ENCODE data around the gene UHRF1.

DNA sequence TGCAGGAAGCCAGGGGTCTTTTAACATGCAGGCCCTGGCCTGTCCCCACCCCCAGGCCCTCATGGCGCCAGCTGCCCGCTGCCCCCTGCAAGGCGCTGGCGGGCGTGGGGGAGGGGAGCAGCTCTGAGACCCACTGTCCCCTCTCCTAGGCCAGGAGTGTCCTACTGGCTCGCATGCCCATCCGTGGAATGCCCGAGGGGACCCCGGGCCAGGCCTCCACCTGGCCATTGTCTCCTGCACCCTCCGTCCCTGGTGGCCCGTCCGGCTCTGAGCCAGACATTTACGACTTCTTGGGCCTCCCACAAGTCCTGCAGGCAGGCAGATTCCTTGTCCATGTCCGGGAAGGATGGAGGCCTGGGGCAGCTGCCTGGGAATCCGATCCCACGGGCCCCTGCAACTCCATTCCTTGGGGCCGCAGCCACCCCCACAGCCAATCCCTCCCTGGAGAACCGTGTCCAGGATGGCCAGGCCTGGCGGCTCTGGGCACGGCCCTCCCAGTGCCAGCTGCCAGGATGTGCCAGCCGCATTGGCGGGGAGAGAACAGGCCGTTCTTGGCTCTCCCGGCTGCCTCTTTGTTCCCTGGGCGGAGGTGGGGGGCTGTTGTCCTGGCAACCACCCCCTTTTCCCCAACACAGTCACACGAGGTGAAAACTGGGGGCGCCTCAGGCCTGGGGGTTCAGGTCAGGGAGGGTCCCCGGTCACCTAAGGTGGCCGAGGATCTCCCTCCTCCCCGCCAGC is 31.4 kb upstream of the UHRF1 start:
- TF ChIP-seq POLR2A (IDR thresholded peaks at IDR 0.05), result no peak
- TF ChIP-seq, protein P1, sequence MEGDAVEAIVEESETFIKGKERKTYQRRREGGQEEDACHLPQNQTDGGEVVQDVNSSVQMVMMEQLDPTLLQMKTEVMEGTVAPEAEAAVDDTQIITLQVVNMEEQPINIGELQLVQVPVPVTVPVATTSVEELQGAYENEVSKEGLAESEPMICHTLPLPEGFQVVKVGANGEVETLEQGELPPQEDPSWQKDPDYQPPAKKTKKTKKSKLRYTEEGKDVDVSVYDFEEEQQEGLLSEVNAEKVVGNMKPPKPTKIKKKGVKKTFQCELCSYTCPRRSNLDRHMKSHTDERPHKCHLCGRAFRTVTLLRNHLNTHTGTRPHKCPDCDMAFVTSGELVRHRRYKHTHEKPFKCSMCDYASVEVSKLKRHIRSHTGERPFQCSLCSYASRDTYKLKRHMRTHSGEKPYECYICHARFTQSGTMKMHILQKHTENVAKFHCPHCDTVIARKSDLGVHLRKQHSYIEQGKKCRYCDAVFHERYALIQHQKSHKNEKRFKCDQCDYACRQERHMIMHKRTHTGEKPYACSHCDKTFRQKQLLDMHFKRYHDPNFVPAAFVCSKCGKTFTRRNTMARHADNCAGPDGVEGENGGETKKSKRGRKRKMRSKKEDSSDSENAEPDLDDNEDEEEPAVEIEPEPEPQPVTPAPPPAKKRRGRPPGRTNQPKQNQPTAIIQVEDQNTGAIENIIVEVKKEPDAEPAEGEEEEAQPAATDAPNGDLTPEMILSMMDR (IDR thresholded peaks at IDR 0.05), result no peak
